HEK293T (cell line): ENCODE data around the gene ASCC1.

Experiments
- CTCF ChIA-PET: fragments of 350-600 bp; formaldehyde crosslinking; extraction: SDS; loops from one replicate; lab custom pipeline; 2021; ENCODE audit warnings: antibody characterized with exemption, inconsistent platforms; lab: Yijun Ruan, JAX
- POLR2A ChIA-PET: fragments of 350-600 bp; formaldehyde crosslinking; extraction: SDS; loops from one replicate; lab custom pipeline; 2020; ENCODE audit warnings: antibody characterized with exemption, inconsistent platforms; lab: Yijun Ruan, JAX
- DNase-seq: peaks from one replicate; pipeline ENCODE4 v3.0.0; 2012; ENCODE audit warnings: mixed read lengths; ENCODE audit errors: extremely low spot score
- ARNT ChIP-seq: fragments of 450-650 bp; IDR thresholded peaks from 2 replicates; pipeline ENCODE4 v1.6.1; 2017; ENCODE audit warnings: mild to moderate bottlenecking
- BHLHE40 ChIP-seq: fragments of 450-650 bp; IDR thresholded peaks from 2 replicates; pipeline ENCODE4 v1.6.1; 2016; ENCODE audit warnings: mild to moderate bottlenecking, moderate library complexity, borderline replicate concordance
- CTBP1 ChIP-seq: fragments of 450-650 bp; IDR thresholded peaks from 2 replicates; pipeline ENCODE4 v1.6.1; 2016; ENCODE audit warnings: borderline replicate concordance
- ELF4 ChIP-seq: fragments of 450-650 bp; IDR thresholded peaks from 2 replicates; pipeline ENCODE4 v1.6.1; 2017; ENCODE audit warnings: antibody characterized with exemption
- FOXA1 ChIP-seq: fragments of 450-650 bp; IDR thresholded peaks from 2 replicates; pipeline ENCODE4 v1.6.1; 2016; ENCODE audit warnings: mild to moderate bottlenecking
- FOXK2 ChIP-seq: fragments of 450-650 bp; IDR thresholded peaks from 2 replicates; pipeline ENCODE4 v1.6.1; 2016; ENCODE audit warnings: mild to moderate bottlenecking
- FOXM1 ChIP-seq: fragments of 450-650 bp; IDR thresholded peaks from 2 replicates; pipeline ENCODE4 v1.6.1; 2017; ENCODE audit warnings: mild to moderate bottlenecking, borderline replicate concordance
- HDGF ChIP-seq: fragments of 450-650 bp; IDR thresholded peaks from 2 replicates; pipeline ENCODE4 v1.6.1; 2017; ENCODE audit warnings: antibody characterized with exemption, borderline replicate concordance
- L3MBTL2 ChIP-seq: fragments of 450-650 bp; conservative IDR thresholded peaks from 2 replicates; pipeline ENCODE4 v1.6.1; 2016; ENCODE audit warnings: mild to moderate bottlenecking
- LEF1 ChIP-seq: fragments of 450-650 bp; IDR thresholded peaks from 2 replicates; pipeline ENCODE4 v1.6.1; 2017; ENCODE audit warnings: mild to moderate bottlenecking, borderline replicate concordance
- NFRKB ChIP-seq: fragments of 450-650 bp; IDR thresholded peaks from 2 replicates; pipeline ENCODE4 v1.6.1; 2016; ENCODE audit warnings: mild to moderate bottlenecking, moderate library complexity
- PKNOX1 ChIP-seq: fragments of 450-650 bp; IDR thresholded peaks from 2 replicates; pipeline ENCODE4 v1.6.1; 2016
- SP1 ChIP-seq: fragments of 450-650 bp; IDR thresholded peaks from 2 replicates; pipeline ENCODE4 v1.6.1; 2017
- SUZ12 ChIP-seq: fragments of 450-650 bp; IDR thresholded peaks from 2 replicates; pipeline ENCODE4 v1.6.1; 2016; ENCODE audit warnings: mild to moderate bottlenecking
- TARDBP ChIP-seq: fragments of 450-650 bp; IDR thresholded peaks from 2 replicates; pipeline ENCODE4 v1.6.1; 2016
- ZNF384 ChIP-seq: fragments of 450-650 bp; IDR thresholded peaks from 2 replicates; pipeline ENCODE4 v1.6.1; 2016

ASCC1 gene

DNA sequence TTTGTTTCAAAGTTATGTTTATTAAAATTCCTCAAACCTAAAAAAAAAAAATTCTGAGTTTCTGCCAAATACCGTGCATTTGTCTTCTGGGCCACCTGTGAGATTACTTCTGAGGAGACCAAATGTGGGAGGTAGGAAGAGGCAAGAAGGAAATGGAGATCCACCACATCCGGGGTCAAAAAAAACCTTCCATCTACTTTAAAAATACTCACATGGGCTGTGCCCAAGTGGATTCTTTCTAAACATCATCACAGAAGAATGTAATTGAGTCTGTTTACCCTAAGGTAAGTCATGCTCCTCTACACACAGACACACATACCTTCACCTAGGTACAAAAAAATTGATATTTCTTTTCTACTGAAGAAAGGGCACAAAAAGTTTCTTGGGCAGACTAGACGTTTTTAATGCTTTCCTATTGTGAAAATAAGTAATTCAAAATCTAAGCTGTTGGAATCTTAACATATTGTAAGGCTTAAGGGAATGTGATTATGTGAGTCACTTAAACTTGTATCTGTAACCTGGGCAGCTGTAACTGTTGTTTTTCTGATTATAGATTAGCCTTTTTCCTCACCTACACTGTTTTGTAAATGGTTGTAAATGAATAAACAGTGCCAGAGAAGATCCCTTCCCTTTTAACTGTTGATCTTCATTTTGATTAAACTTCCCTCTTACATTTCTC lies 108.6 kb downstream of the ASCC1 start:
- TF ChIP-seq HDGF: no peak
- TF ChIP-seq TARDBP: no peak
- no peak for TF ChIP-seq CTBP1
- TF ChIP-seq FOXA1: no peak
- no peak for TF ChIP-seq NFRKB
- TF ChIP-seq LEF1: no peak
- no peak for TF ChIP-seq FOXM1
- no peak for TF ChIP-seq SUZ12
- TF ChIP-seq SP1: no peak
- TF ChIP-seq PKNOX1: no peak
- TF ChIP-seq ELF4: no peak
- TF ChIP-seq BHLHE40: no peak
- TF ChIP-seq FOXK2: no peak
- no peak for TF ChIP-seq ZNF384
- no peak for TF ChIP-seq ARNT
- TF ChIP-seq L3MBTL2: no peak
- CTCF ChIA-PET: no interaction called here
- DNase-seq: no peak
- POLR2A ChIA-PET: no interaction called here

GRCh38 chr10:72106896-72107295 lies 109.2 kb downstream of the ASCC1 start:
- ChIA-PET POLR2A (no interaction called here), CTCF (interaction anchor here (0.6 to 1.2 kb wide), 2 partner anchors 13 to 19 kb away, joined by 4 to 7 read pairs; no protein-coding TSS in a partner anchor)
- TF ChIP-seq ELF4: no peak
- TF ChIP-seq TARDBP: no peak
- no peak for TF ChIP-seq ARNT
- TF ChIP-seq SUZ12: no peak
- DNase-seq: no peak

DNA sequence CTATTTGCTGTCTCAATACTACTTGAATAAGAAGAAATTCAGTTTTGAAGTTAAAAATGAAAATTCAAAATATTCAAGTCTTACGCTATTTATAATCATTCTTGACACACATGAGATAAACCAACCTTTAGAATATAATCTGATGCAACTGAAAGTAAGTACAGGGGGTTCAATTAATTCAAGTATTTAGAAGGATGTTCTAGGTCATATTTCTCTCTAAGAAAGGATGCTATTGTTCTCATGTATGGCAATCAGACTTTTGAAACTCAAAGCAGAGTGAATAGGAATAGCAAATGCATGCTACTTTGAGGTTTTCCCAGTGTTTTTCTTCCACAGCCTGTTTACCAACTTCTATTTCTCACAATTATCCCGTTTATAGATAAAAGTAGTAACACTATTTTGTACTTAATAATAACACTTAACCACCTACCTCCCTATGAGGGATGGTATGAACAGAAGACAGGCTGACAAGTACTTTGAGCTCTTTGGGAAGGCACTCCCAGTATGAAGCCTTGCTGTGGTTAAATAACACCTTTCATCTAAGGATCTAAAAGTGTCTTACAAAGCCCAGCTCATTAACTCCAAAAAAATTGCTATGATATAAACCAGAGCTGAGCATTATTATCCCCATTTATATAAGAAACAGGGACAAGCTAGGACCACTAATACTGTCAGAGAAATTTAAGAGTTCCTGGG lies 109.8 kb downstream of the ASCC1 start:
- TF ChIP-seq LEF1: no peak
- TF ChIP-seq ARNT: no peak
- TF ChIP-seq FOXK2: no peak
- ChIA-PET CTCF (interaction anchor here (0.6 to 1.2 kb wide), 3 partner anchors 12 to 944 kb away, joined by 4 to 8 read pairs (median 7); no protein-coding TSS in a partner anchor), POLR2A (no interaction called here)

DNA sequence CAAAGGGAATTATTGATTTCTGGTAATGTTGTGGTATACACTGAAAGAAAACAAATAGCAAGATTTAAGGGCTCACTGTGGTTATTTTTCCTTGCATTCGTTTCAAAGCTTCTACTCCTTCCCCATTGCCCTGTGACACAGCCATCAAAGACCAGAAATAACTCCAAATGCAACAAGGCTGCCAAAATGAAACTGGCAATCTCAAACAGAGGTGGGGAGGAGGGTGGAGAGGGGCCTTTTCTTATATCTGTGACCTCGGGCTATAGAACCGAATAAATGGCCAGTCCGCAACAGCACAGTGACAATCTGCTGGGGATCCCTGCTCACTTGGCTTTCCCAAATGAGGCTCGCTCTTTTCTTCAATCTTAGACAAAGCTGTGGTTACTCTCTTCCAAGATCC lies 110.4 kb downstream of the ASCC1 start:
- DNase-seq: no peak
- CTCF ChIA-PET: no interaction called here
- POLR2A ChIA-PET: no interaction called here
- TF ChIP-seq PKNOX1 (no peak), TARDBP (no peak), LEF1 (no peak), SP1 (no peak), BHLHE40 (no peak), L3MBTL2 (no peak), CTBP1 (no peak), NFRKB (no peak), ELF4 (no peak), HDGF (no peak), FOXM1 (no peak), SUZ12 (no peak), FOXK2 (no peak), ZNF384 (no peak), ARNT (no peak)

More for the DNA sequence above, 109.8 kb downstream of the ASCC1 start:
- DNase-seq: no peak

- CTCF ChIA-PET: no interaction called here
- DNase-seq: no peak
- POLR2A ChIA-PET: no interaction called here
- no peak for TF ChIP-seq ELF4
- no peak for TF ChIP-seq PKNOX1
- TF ChIP-seq HDGF: no peak
- TF ChIP-seq L3MBTL2: no peak
- TF ChIP-seq SUZ12: no peak
- no peak for TF ChIP-seq ZNF384
- no peak for TF ChIP-seq NFRKB
- TF ChIP-seq SP1: no peak
- TF ChIP-seq BHLHE40: no peak
- TF ChIP-seq FOXA1: no peak
- TF ChIP-seq CTBP1: no peak
- TF ChIP-seq TARDBP: no peak
- TF ChIP-seq FOXM1: no peak
Measured at GRCh38 chr10:72105098-72105475, 111.0 kb downstream of the ASCC1 start.

- ChIA-PET POLR2A (no interaction called here), CTCF (no interaction called here)
- TF ChIP-seq CTBP1: no peak
- no peak for TF ChIP-seq FOXA1
- no peak for TF ChIP-seq SUZ12
- no peak for TF ChIP-seq ARNT
- TF ChIP-seq SP1: no peak
- no peak for TF ChIP-seq HDGF
- no peak for TF ChIP-seq NFRKB
- no peak for TF ChIP-seq PKNOX1
- TF ChIP-seq L3MBTL2: no peak
- TF ChIP-seq FOXM1: no peak
- no peak for TF ChIP-seq ZNF384
- no peak for TF ChIP-seq LEF1
- TF ChIP-seq FOXK2: no peak
- no peak for TF ChIP-seq TARDBP
- DNase-seq: no peak
Measured at GRCh38 chr10:72104472-72105097, 111.5 kb downstream of the ASCC1 start.
